Stimulated activated CD8-positive, alpha-beta memory T cell treated with anti-CD3 and anti-CD28 coated beads, Interleukin-4, amount 100 ng/mL, for 4 hours (primary cell): ENCODE measurements around the gene ACOXL.

Experiments
- DNase-seq, 2 donors: peaks; one replicate each; pipeline ENCODE4 v3.0.0-alpha.2; 2020; ENCODE audit warnings: low read depth in 2 of 2, low spot score in 1 of 2

ACOXL gene

DNA sequence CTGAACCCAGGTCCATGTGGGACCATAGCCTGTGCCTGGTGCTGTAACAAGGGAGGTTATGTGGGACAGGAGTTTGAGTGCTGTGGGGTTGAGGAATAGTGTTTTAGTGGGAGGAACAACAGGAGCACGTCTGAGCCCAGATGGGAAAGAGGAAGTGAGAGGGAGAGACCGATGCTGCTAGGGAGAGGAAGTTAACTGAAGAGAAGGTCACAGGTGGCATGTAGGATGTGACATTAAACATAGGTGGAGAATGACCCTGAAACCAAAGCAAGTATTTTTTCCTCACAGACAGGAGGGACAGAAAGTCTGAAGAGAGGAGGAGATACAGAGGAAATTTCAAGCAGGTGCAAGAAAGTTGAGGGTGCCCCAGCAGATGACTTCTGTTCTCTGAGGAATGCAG is 87.8 kb downstream of the ACOXL start:
- no peak for DNase-seq

DNA sequence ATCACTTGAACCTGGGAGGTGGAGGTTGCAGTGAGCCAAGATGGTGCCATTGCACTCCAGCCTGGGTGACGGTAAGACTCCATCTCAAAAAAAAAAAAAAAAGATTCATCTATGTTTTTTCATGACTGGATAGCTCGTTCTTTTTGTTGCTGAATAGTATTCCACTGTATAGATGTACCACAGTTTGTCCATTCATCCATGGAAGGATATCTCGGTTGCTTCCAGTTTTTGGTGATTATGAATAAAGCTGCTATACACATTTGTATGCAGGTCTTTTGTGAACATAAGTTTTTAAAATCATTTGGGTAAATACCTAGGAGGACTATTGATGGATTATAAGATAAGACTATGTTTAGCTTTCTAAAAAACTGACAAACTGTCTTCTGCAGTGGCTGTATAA is 90.8 kb downstream of the ACOXL start:
- no peak for DNase-seq

DNA sequence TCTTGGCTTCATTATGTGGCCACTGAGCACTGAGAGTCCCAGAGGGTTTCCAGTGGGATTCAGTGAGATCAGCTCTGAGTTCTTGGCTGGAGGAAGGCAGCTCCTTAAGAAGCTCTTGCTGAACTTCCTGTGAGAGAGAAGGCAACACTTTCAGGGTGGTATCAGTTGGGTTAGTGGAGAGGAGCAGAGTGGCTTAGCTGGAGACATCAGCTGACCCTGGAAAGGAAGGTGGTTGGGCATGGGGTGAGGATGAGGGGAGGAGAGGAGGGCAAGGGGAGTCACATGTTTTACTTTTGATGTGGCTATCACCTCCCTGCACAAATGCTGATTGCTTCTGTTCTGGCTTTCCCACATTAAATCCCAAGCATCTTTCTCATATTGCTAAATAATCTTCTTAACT is 95.1 kb downstream of the ACOXL start:
- DNase-seq, result no peak

DNA sequence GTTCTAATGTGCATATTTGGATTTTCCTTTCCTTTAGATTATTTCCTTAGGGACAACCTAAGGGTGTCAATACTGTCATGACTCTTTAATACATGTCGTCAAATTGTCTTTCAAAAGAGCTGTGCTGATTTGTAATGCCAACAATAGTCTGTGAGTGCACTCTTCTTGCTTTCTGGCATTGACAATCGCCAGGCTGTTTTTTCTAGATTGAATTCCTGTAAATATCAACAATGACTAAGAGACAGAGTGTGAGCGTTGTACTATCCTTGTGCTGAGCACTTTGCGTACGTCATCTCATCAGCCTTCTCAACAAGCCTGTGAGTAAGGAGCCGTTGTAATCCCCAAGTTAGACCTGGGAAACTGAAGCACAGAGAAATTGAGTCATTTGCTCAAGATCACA is 96.0 kb downstream of the ACOXL start:
- no peak for DNase-seq

DNA sequence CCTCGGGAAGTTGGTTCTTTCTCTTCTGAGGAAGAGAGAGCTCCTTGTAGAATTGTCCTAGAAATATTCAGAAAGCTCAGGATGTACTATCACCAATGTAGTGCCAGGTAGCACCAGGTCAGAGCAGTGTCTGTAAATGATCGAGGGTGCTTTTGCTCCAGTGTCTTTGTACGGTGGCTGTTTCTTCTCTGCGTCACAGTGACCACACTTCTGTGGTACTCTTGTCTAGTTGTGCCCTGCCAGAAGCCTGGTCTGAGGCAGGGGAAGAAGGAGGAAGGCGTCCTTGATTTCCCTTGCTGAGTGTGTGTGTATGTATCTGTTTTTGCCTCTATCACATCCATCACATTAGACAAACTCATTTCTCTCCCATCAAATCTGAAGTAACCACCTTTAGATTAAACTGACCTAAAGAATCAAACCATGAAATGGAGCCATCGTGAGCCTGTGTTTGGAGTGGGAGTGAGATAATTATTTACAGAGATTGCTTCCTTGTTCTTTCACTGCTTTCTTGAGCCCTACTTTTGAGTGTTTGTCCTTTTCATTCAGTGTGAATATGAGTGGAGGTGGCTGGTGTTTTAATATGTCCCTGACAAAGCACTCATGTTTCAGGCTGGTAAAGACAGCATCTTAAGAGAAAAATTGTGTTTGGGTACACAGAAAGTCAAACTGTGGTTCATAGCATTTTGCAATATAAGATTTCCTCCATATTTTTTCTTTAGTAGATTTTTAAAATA is 97.2 kb downstream of the ACOXL start:
- no peak for DNase-seq

DNA sequence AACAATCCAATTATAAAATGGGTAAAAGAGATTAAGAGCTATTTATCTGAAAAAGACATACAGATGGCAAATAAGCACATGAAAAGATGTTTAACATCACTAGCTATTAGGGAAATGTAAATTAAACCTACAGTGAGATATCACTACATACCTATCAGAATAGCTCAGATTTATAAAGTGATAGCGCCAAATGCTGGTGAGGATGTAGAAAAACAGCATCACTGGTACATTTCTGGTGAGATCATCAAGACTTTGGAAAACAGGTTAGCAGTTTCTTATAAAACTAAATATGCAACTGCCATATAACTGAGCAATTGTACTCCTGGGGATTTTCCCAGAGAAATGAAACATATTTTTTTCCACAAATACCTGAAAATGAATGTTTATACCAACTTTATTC is 100.4 kb downstream of the ACOXL start:
- no peak for DNase-seq

DNA sequence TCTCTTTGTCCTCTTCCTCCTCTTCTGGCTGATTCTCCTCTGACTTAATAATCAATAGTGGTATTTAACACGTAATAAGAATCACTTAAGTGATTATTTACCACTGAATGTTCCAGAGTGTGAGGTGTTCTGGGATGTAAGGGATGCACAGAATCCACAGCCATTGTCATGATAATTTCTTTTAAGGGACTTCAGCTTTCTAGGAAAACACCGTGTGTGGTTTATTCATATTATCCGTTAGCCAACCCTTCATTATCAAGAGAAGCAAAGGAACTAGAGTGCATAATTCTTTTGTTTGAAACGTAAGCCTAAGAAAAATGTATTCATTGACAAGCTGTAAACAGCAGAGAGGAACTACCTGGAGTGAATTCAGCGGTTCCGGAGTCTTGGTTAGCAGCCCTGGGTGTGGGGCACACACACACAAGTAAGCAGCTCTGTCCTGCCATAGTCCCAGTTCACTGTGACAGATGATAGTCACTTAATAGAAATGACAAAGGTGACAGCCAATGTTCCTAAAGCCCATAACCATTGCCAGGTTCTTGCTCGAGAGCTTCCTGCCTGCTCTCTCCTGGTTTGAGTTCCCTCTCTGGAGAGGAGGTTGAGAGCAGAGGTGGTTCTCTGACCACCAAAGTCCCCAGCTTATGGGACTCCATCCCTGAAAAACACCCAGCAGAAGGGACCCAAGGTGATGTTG is 101.9 kb downstream of the ACOXL start:
- no peak for DNase-seq

DNA sequence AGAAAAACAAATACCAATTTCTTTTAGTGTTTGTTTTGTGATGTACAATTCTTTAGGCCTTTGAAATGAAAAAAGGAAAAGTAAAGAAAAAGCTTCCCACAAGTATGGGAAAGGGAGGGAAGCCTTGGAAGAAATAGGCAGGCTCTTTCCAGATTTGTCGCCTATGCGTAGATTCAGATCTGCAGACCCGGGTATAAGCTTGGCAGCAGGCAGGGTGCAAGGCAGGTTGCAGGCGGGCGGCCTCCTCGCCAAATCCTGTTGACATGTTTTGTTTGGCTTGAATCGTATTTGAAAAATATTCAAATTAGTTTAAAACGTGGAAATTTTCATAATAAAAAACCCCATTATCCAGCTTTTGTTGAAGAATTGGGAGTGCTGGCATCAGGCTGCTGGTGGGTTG is 104.3 kb downstream of the ACOXL start:
- no peak for DNase-seq

DNA sequence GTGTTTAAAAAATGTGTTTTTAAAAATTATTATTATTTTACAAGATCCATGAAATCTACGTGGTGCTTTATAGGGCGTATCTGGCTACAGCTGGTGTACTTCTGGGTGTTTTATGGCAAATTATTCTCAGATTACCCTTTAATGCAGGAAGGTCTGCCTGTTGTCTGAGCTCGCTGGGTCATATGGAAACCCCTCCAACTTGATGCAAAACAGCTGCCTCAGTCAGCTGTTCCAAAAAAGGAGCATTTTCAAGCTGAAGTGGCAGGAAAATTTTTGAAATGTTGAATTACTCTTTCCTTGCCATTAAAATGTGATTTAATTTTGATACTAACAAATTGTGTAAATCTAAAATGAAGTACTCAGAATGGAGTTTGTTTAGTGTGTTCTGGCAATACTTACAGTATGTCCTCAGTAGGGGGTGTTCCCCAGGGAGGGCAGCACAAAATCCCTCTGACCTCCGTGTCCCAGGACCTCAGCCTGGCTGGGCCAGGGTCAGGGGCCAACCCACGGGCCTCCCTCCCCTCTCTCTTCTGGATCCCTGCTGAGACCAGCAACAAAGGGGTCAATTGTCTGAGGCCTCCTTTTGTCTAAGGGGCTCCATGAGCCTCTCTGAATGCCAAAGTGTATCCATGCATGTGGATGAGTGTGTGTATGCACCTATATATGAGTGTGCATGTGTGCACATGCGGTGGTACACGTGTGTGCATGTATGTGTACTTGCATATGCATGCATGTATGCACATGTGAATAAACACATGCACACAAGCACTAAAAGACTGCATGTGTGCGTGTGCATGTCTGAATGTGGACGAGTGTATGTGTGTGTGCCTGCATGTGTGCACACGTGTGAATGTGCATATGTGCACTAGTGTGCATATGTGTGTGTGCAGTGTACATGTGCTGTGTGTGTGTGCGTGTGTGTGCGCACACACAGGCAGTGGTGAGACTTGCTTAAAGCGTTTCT is 105.4 kb downstream of the ACOXL start:
- DNase-seq, result no peak

DNA sequence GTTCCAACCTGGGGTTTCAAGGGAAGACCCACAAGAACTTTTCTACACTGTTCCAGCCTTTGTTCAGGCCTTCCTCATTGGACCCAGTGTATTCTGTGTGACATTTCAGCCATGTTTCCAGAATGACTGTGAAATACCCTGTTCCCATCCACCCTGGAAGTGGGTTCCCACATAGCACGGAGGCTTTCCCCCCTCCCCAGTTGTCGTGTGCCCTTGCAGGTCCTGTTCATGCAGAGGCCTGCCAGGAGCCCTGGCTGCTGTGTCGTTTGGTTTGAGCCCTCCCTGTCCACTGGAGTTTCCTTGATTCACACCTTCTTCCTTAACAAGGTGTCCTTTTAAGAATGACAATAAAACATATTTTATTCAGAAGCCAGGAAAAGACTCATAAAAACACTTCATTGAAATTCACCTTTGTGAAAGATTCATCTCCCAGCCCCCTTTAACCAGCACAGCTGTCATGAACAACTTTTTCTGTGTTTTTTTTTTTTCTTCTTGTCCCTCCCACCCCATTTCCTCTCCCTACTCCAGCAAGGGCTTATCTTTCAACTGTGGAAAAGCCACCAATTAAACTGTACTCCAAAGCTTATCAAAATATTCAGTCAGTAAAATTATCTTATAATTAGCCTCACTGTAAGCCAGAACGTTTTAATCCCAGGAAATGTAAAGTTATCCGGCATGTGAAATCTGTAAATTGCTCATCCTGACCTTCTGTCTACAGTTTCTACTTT is 106.4 kb downstream of the ACOXL start:
- DNase-seq, result no peak

DNA sequence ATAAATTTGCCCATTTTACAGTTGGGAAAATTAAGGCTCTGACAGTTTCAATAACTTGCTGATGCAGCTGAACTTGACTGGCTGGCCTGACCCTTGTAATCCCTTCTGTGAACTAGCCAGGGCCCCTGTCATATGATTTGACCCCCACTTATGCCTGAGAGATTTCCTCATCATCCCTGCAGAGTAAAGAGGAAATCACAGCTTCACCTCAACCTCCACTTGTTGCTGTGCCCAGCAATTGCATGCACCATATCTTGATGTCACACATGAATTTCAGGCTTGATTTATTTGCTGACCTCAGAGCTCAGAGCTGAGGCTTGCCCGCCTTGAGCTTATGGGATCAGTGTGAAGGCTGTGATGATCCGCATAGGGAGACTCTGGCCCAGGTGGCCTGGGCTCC is 108.1 kb downstream of the ACOXL start:
- no peak for DNase-seq

DNA sequence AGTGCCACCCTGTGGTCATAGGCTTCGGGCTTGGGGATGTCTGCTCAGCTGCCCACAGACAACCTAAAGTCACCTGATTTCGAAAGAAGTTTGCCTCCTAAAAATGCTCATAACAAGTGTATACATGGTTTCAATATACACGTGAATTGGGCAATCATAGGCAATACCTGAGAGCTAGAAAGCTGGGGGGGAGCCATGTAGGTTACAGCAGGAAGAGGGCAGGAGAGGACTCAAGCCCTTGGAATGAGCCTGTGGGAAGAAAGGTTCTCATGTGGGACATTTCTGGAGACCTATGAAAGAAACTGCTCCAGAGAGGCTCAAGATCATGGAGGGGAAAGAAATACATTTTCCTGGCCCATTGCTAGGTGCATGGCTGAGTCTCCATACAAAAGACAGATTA is 109.7 kb downstream of the ACOXL start:
- no peak for DNase-seq

DNA sequence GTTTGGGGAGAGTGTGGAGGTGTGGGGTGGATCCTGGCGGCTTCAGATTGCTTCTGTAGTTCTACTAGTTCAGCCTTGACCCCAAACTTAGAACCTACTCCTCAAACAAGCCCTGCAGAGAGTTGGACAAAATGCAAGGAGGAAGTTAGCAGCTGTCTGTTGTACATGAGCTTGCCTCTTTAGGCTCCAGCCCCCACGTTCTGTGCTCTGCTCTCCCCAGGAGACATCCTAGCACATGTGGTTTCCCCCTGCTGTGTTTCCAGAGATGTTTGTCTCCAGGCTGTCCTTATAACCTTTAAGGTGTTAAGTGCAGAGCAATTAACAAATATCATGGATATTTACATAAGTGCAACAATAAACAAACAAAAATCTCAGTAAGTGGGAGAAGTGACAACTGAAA is 111.1 kb downstream of the ACOXL start:
- DNase-seq, result no peak

DNA sequence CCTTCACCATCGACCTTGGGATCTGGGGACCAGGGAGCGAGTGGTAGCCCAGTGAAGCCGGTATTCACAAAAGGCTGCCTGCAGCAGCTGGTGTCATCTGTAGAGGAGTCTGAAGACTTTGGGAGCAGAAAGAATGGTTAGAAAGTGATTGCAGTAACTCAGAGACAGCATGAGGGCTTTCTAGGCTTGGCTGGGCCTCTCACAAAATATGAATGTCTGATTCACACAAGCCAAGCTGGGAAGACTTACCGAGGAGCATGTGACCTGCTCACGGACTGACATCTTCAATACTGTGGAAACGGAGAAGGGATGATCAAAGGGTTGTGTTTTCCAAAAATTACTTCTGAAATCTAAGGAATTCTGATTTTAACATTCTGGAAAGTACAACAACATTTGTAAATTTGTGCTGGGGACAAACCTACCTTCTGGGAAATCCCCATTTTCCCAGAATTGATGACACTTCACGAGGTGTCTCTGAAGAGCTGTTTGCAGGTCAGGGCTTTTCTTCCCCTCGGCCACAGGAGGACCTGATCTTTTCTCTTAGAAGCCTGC is 111.7 kb downstream of the ACOXL start:
- no peak for DNase-seq

DNA sequence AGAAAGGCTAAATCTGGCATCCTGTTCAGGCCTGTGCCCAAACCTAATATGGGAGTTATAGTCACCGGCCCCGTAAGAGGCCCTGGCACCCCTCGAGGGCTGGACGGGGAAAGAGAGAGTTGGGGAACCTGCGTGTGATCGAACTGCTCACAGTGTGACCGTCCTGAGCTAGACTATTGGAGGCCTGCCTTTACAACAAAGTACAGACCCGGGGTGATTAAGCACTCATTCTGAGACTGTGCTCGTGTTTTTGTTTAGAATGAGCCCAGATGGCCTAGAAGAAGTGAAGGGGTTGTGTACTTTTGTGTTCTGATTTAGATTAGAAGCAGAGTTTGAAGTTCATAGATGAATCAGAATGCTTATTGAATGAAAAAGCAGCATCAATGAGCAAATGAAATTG is 115.3 kb downstream of the ACOXL start:
- DNase-seq, result no peak

DNA sequence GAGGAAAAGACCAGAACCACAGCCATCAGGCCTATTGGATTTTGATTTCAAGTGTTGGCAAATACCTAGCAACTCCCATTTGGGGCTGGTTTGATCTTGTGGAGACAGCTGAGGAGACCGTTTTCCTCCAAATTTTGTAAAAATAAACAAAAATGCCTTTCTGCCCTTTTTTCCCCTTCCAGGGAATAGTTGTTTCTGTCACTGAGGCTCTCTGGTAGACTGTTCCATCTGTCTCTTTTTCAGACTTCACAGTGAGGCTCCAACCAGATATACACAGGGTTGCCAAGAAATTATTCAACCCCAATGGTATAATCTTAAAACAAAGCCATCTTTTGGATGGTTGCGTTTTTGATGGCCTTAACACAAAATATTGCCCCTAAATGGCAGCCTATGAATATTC is 115.7 kb downstream of the ACOXL start:
- no peak for DNase-seq

DNA sequence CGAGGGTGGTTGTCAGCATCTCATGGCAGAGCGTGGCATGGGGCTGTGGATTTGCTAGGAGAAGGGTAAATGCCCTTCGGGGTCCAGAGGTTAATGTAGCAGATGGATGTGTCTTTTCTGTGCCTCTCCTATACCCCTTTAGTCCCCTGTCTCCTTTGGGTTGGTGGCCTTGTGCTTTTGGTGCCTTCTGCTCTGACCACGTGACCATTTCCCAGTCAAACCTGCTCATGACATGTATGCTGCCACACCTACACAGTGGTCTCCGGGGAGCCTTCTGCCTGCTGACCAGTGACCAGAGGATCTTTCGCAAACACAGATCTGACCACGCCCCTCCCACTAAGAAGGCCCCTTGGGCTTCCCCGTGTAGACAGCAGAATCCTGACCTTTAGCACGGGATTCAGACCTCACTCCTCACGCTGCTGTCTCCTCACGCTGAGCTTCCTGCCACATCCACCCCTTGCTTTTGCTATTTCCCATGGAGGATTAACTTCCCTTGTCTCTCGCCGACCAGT is 116.2 kb downstream of the ACOXL start:
- no peak for DNase-seq

DNA sequence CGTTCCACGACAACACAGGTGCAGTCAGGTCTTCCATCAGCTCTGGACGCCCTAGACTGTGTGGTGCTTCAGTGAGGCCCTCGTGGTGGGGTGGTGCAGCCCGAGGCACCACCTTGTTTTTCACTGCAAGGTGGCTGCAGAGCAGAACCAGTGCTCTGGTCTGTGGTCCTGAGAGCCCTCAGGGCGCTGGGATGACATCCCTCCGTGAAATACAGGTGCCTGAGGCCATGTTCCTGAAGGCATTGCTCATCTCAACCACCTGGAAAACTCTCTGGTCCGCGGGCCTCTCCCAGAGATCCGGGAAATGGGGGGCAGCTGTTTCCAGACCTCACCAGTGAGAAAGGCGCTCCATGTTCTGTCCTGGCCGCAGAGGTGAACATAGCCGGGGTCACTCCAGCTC is 119.2 kb downstream of the ACOXL start:
- DNase-seq, result no peak

DNA sequence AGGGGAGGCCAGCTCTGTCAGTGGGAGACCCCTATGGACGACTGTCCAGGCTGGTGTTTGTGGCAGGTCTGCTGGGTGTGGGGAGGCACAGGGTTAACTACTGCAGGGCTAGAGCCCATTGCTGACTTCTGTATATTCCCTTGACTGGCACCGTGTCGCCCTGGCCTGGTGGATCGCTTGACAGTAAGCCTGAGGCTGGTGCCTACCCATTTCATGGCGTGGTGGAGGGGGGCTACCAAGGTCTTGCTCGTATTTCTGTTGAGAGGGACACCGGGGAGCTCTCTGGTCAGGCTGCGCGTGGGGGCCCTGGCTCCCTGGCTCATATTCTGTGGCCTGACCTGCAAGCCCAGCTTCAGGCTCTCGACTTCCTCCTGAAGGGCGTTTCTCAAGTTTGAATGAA is 119.7 kb downstream of the ACOXL start:
- no peak for DNase-seq

DNA sequence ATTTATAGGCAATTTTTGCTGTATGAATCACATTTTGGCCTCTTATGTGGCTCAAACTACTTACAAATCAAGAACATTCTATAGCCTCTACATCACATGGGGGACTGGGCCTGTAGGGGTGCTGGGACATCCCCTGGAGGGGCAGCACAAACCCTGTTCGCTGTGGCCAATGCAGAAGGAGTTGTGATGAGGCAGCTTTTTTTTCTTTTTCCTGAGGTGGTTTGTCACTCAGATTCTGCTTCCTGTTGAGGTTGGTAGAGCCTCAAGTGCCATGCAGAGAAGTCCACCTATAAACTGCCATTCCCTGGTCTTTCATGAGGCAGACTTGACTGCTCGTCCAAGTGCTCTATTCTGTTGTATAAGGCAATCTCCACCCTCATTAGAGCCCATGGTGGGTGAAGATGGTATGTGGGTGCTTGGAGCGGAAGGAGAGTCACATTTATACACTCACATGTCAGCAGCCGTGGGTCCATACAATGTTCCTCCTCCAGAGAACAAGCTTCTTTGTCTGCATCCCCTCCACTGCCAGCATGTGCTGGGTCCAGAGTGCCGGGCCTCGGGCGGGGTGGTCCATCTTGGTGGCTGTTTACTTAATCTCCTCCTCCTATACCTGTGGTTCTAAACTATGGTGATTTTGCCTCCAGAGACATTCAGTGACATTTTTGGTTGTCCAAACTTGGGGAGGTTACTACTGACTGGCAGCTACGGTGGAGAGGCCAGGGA is 120.3 kb downstream of the ACOXL start:
- peak in 1 of 2 donors; percentile 40 for DNase-seq
